Keratinocyte (primary cell): ENCODE measurements around the gene PRKAG2. TPM values are rescaled to one million over a fixed set of nuclear protein-coding genes. Genes with fewer than 3 reads are reported as not detected.

Experiments used
- DNase-seq: peaks from one replicate; pipeline ENCODE4 v3.0.0-alpha.2; 2011; ENCODE audit warnings: low read depth, missing footprints, low spot score
- FAIRE-seq: peaks from 2 replicates; lab custom pipeline; 2011; peaks lifted over from hg19 to GRCh38; lab: Jason Lieb, UNC
- H2AFZ ChIP-seq: 2 replicates; pipeline ENCODE4 v1.6.0; 2012; ENCODE audit warnings: low read length, control low read depth, inconsistent platforms; ENCODE audit not compliant: control insufficient read depth
- H3K27ac ChIP-seq: 2 replicates; pipeline ENCODE4 v1.5.1; 2011; ENCODE audit warnings: low read length; ENCODE audit not compliant: control insufficient read depth, insufficient read depth
- H3K27me3 ChIP-seq: 3 replicates; pipeline ENCODE4 v1.6.0; 2011; ENCODE audit warnings: low read length; ENCODE audit not compliant: control insufficient read depth, insufficient read depth; ENCODE audit errors: extremely low read depth
- H3K36me3 ChIP-seq, 2 experiments: 2 replicates in 1 of 2; 3 replicates in 1 of 2; pipeline ENCODE4 v1.5.1; 2011; ENCODE audit warnings: low read length in 2 of 2, mild to moderate bottlenecking in 1 of 2; ENCODE audit not compliant: control insufficient read depth in 2 of 2, insufficient read depth in 2 of 2; ENCODE audit errors: extremely low read depth in 1 of 2
- H3K4me1 ChIP-seq: 3 replicates; pipeline ENCODE4 v1.5.1; 2011; ENCODE audit warnings: low read length; ENCODE audit not compliant: control insufficient read depth, insufficient read depth; ENCODE audit errors: extremely low read depth
- H3K4me2 ChIP-seq: 3 replicates; pipeline ENCODE4 v1.6.0; 2011; ENCODE audit warnings: low read depth, low read length; ENCODE audit not compliant: control insufficient read depth, insufficient read depth; ENCODE audit errors: extremely low read depth
- H3K4me3 ChIP-seq, 3 experiments: fragments of 200-600 bp in 1 of 3; sonication (generic) in 1 of 3; 2 replicates in 2 of 3; 3 replicates in 1 of 3; pipeline ENCODE4 v1.5.1; 2011 to 2016; ENCODE audit warnings: low read length in 3 of 3, mild to moderate bottlenecking in 3 of 3, control low read depth in 2 of 3, inconsistent platforms in 1 of 3, low read depth in 1 of 3, mixed read lengths in 1 of 3, mixed run types in 1 of 3, moderate library complexity in 1 of 3; ENCODE audit not compliant: control insufficient read depth in 2 of 3, insufficient read depth in 2 of 3; ENCODE audit errors: extremely low read depth in 1 of 3
- H3K79me2 ChIP-seq: 2 replicates; pipeline ENCODE4 v1.6.0; 2012; ENCODE audit warnings: low read length; ENCODE audit not compliant: control insufficient read depth, insufficient read depth
- H3K9ac ChIP-seq: 3 replicates; pipeline ENCODE4 v1.6.0; 2011; ENCODE audit warnings: low read length; ENCODE audit not compliant: control insufficient read depth, insufficient read depth; ENCODE audit errors: extremely low read depth
- H3K9me1 ChIP-seq: 3 replicates; pipeline ENCODE4 v1.6.0; 2011; ENCODE audit warnings: low read length; ENCODE audit not compliant: control insufficient read depth, insufficient read depth; ENCODE audit errors: extremely low read depth
- H3K9me3 ChIP-seq: 2 replicates; pipeline ENCODE4 v1.5.1; 2012; ENCODE audit warnings: low read depth, low read length; ENCODE audit not compliant: control insufficient read depth
- H4K20me1 ChIP-seq: 3 replicates; pipeline ENCODE4 v1.6.0; 2011; ENCODE audit warnings: low read length; ENCODE audit not compliant: control insufficient read depth, insufficient read depth; ENCODE audit errors: extremely low read depth
- CTCF ChIP-seq, 3 experiments: IDR thresholded peaks in 1 of 3; conservative IDR thresholded peaks in 1 of 3; optimal IDR thresholded peaks in 1 of 3; 2 replicates in 2 of 3; 3 replicates in 1 of 3; pipeline versions ENCODE3 to v1.5.1; 2011; ENCODE audit warnings: low read length in 3 of 3, mild to moderate bottlenecking in 3 of 3, moderate library complexity in 2 of 3, control low read depth in 1 of 3, inconsistent platforms in 1 of 3; ENCODE audit not compliant: insufficient read depth in 2 of 3; ENCODE audit errors: extremely low read depth in 1 of 3
- EZH2 ChIP-seq: IDR thresholded peaks from one replicate; pipeline ENCODE4 v1.6.1; 2012; ENCODE audit warnings: inconsistent platforms, mild to moderate bottlenecking, low read length, moderate library complexity
- dilution Hi-C: fragments of 300-500 bp; cut with MboI; formaldehyde crosslinking; loops from one replicate; pipeline ENCODE4 v1.7.0; 2020; ENCODE audit warnings: low sequenced_read_pairs; ENCODE audit not compliant: extremely low pct_ligation_motif_present
- polyA plus RNA-seq, 5 experiments: library from polyadenylated mRNA; depleted of rRNA in 3 of 5; stranded (reverse) in 3 of 5; stranded (forward) in 1 of 5; unstranded in 1 of 5; fragments of >200 nt; gene quantifications; 1 replicate in 1 of 5; 2 replicates in 3 of 5; 3 replicates in 1 of 5; pipeline versions ENCODE4 v1.2.1 to v1.2.3, GENCODE V29; 2011 to 2012; ENCODE audit warnings: missing spikeins in 2 of 5, low read depth in 1 of 5, low replicate concordance in 1 of 5

The PRKAG2 gene
- polyA plus RNA-seq, 1 donor (not counting 4 experiments of a cell fraction or from before 2014, with no cell fraction given): 39.5 TPM

GRCh38 chr7:151508991-151509390 is 367.9 kb downstream of the PRKAG2 start:
- TF ChIP-seq CTCF (optimal IDR thresholded peaks at IDR 0.05 in 1 of 3, IDR thresholded peaks at IDR 0.05 in 1 of 3, conservative IDR thresholded peaks at IDR 0.05 in 1 of 3; ENCODE audit: extremely low read depth in 1 of 3, insufficient read depth in 2 of 3, low read length in 3 of 3) (no peak), EZH2 (no peak)
- dilution Hi-C loops: no loop called here
- Histone ChIP-seq H2AFZ (no peak overlapping the region), H4K20me1 (peaks cover 28% of the 10 kb centered on the region), H3K79me2 (peaks cover 99% of the 10 kb centered on the region), H3K4me3 (no peak overlapping the region), H3K9me3 (no peaks in the 10 kb centered on the region), H3K4me2 (no peak overlapping the region), H3K27me3 (no peaks in the 10 kb centered on the region), H3K27ac (no peak overlapping the region), H3K36me3 (no peaks in the 10 kb centered on the region), H3K4me1 (peaks cover 29% of the 10 kb centered on the region), H3K9me1 (no peaks in the 10 kb centered on the region), H3K9ac (no peak overlapping the region)
- no peak for DNase-seq
- no peak for FAIRE-seq

GRCh38 chr7:151507806-151508205 is 369.1 kb downstream of the PRKAG2 start:
- no peak overlapping the region for H3K27ac ChIP-seq
- peaks cover 38% of the 10 kb centered on the region for H3K4me1 ChIP-seq
- TF ChIP-seq CTCF (optimal IDR thresholded peaks at IDR 0.05 in 1 of 3, IDR thresholded peaks at IDR 0.05 in 1 of 3, conservative IDR thresholded peaks at IDR 0.05 in 1 of 3; ENCODE audit: extremely low read depth in 1 of 3, insufficient read depth in 2 of 3, low read length in 3 of 3) (no peak), EZH2 (no peak)
- H3K79me2 ChIP-seq: peaks cover 99% of the 10 kb centered on the region
- no peaks in the 10 kb centered on the region for H3K27me3 ChIP-seq
- dilution Hi-C loops: no loop called here
- H4K20me1 ChIP-seq: peaks cover 26% of the 10 kb centered on the region
- H3K9me3 ChIP-seq: no peaks in the 10 kb centered on the region
- H3K36me3 ChIP-seq: no peaks in the 10 kb centered on the region
- DNase-seq (no peak), FAIRE-seq (no peak)
- H3K9me1 ChIP-seq: no peaks in the 10 kb centered on the region
- no peak overlapping the region for H3K9ac ChIP-seq
- H3K4me3 ChIP-seq: no peak overlapping the region
- H3K4me2 ChIP-seq: no peak overlapping the region
- no peak overlapping the region for H2AFZ ChIP-seq
